Loucy (cell line): Measurements from ENCODE around the gene TAS1R3.

Experiments used
- H2AFZ ChIP-seq: fragments of 200-600 bp; sonication (generic); 2 replicates; pipeline ENCODE4 v1.6.0; 2016; ENCODE audit warnings: antibody characterized with exemption, mild to moderate bottlenecking, low read length, moderate library complexity
- H3F3A ChIP-seq: fragments of 200-600 bp; 2 replicates; pipeline ENCODE4 v1.6.0; 2016; ENCODE audit warnings: antibody characterized with exemption, low read depth, mild to moderate bottlenecking
- H3K27me3 ChIP-seq: fragments of 200-600 bp; sonication (generic); 2 replicates; pipeline ENCODE4 v1.6.1; 2014; ENCODE audit warnings: low read length, mild to moderate bottlenecking; ENCODE audit not compliant: insufficient read depth, poor library complexity, severe bottlenecking
- H3K36me3 ChIP-seq: fragments of 200-600 bp; sonication (generic); 2 replicates; pipeline ENCODE4 v1.6.1; 2016; ENCODE audit warnings: low read length; ENCODE audit not compliant: insufficient read depth
- H3K4me1 ChIP-seq: fragments of 200-600 bp; sonication (generic); 2 replicates; pipeline ENCODE4 v1.5.1; 2014; ENCODE audit warnings: low read length, mild to moderate bottlenecking; ENCODE audit not compliant: insufficient read depth, poor library complexity, severe bottlenecking
- H3K4me2 ChIP-seq: fragments of 200-600 bp; sonication (generic); 2 replicates; pipeline ENCODE4 v1.6.0; 2014; ENCODE audit warnings: antibody characterized with exemption, low read length, low read depth, mild to moderate bottlenecking; ENCODE audit not compliant: poor library complexity, severe bottlenecking
- H3K4me3 ChIP-seq: fragments of 200-600 bp; sonication (generic); 2 replicates; pipeline ENCODE4 v1.5.1; 2014; ENCODE audit warnings: low read length, mild to moderate bottlenecking, mixed read lengths; ENCODE audit not compliant: poor library complexity, severe bottlenecking
- H3K79me2 ChIP-seq: fragments of 200-600 bp; sonication (generic); 2 replicates; pipeline ENCODE4 v1.6.1; 2014; ENCODE audit warnings: low read length; ENCODE audit not compliant: insufficient read depth
- H3K9ac ChIP-seq: fragments of 200-600 bp; sonication (generic); 2 replicates; pipeline ENCODE4 v1.6.0; 2014; ENCODE audit warnings: mild to moderate bottlenecking, low read depth, low read length, moderate library complexity; ENCODE audit not compliant: poor library complexity, severe bottlenecking
- H3K9me2 ChIP-seq: fragments of 200-600 bp; sonication (generic); replicated peaks from 2 replicates; pipeline ENCODE4 v1.6.1; 2016; ENCODE audit warnings: low read depth, low read length, mixed read lengths
- H3K9me3 ChIP-seq: fragments of 200-600 bp; sonication (generic); 2 replicates; pipeline ENCODE4 v1.6.1; 2014; ENCODE audit warnings: mild to moderate bottlenecking, antibody characterized with exemption, low read length, low read depth; ENCODE audit not compliant: insufficient read depth
- H4K20me1 ChIP-seq: fragments of 200-600 bp; sonication (generic); 2 replicates; pipeline ENCODE4 v1.6.0; 2014; ENCODE audit warnings: antibody characterized with exemption, low read length, mild to moderate bottlenecking; ENCODE audit not compliant: insufficient read depth, poor library complexity, severe bottlenecking
- CTCF ChIP-seq: fragments of 200-600 bp; sonication (generic); conservative IDR thresholded peaks from 2 replicates; pipeline ENCODE4 v1.5.1; 2014; ENCODE audit warnings: mild to moderate bottlenecking, antibody characterized with exemption, low read length
- EZH2phosphoT487 ChIP-seq: fragments of 200-600 bp; IDR thresholded peaks from 2 replicates; pipeline ENCODE4 v1.6.1; 2018; ENCODE audit warnings: antibody characterized with exemption, mild to moderate bottlenecking, moderate library complexity, borderline replicate concordance

The TAS1R3 gene

GRCh38 chr1:1336446-1336845 lies 5.4 kb downstream of the TAS1R3 start:
- H3K79me2 ChIP-seq, result no peaks in the 10 kb centered on the region
- no peaks in the 10 kb centered on the region for H3K27me3 ChIP-seq
- H3K4me3 ChIP-seq, result no peak overlapping the region
- no peaks in the 10 kb centered on the region for H3K9me2 ChIP-seq
- no peaks in the 10 kb centered on the region; the same call in 1 of the 2 replicates for H3K36me3 ChIP-seq
- no peak overlapping the region for H2AFZ ChIP-seq
- H4K20me1 ChIP-seq, result no peaks in the 10 kb centered on the region
- no peak for TF ChIP-seq CTCF
- TF ChIP-seq EZH2phosphoT487, result no peak
- no peaks in the 10 kb centered on the region for H3K4me1 ChIP-seq
- H3F3A ChIP-seq, result no peaks in the 10 kb centered on the region
- no peaks in the 10 kb centered on the region for H3K9me3 ChIP-seq
- H3K9ac ChIP-seq, result no peak overlapping the region
- no peak overlapping the region for H3K4me2 ChIP-seq

DNA sequence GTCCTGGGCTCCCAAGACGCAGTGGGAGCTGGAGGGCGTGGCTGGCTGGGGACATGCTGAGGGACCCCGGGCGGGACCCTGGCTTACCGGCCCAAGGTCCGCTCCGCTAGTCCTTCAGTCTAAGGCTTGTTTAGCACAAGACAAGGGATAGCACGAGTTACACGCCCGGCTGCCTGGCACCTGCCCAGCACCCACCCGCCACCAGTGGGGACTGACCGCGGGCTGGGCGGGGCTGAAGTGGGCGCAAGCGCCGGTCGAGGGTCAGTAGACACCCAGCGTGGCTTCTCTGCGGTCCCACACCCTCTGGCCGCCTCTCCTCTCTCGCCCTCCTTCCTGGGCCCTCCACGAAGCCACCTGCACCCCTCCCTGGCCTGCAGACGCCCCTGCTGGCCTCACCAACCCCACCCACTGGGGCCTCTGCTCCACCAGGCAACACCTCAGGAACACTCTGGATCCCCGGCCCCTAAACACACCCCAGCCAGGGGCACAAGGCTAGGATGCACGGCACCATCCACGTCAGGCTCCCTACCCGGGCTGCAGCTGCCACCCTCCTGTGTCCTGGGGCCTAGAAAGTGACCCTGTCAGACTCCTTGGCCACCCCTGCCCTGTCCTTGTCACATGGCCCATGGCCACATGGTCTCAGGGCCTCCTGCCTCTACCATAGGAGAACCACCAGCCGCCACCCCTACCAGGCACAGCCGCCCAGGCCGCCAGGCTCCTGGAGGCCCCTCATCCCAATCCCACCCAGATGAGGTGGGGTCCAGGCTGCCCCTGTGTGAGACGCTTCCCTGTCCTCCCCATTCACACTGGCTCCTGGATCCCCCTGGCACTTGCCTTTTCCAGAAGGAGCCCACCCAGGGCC lies 6.1 kb downstream of the TAS1R3 start:
- no peaks in the 10 kb centered on the region for H4K20me1 ChIP-seq
- H3K9ac ChIP-seq, result no peak overlapping the region
- no peaks in the 10 kb centered on the region for H3K9me2 ChIP-seq
- H3K27me3 ChIP-seq, result no peaks in the 10 kb centered on the region
- no peaks in the 10 kb centered on the region for H3K9me3 ChIP-seq
- no peak overlapping the region for H3K4me3 ChIP-seq
- H3K4me1 ChIP-seq, result no peaks in the 10 kb centered on the region
- no peaks in the 10 kb centered on the region; the same call in 1 of the 2 replicates for H3K36me3 ChIP-seq
- H2AFZ ChIP-seq, result no peak overlapping the region
- TF ChIP-seq CTCF (no peak), EZH2phosphoT487 (no peak)
- H3K4me2 ChIP-seq, result no peak overlapping the region
- no peaks in the 10 kb centered on the region for H3K79me2 ChIP-seq
- no peaks in the 10 kb centered on the region for H3F3A ChIP-seq

DNA sequence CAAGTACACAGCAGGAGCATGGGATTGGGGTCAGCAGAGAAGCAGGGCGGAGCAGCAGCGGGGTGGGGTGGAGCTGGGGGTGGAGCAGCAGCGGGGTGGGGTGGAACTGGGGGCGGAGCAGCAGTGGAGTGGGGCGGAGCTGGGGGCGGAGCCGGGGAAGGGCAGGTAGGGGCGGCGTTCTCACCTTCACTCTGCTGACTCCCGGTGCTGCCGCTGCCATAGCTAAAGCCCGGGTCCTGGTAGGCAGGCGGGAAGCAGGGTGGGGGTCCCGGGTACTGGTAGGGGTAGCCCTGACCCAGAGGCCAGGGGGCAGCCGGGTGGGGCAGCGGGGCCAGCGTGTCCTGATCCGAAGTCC lies 6.7 kb downstream of the TAS1R3 start:
- no peaks in the 10 kb centered on the region for H3K27me3 ChIP-seq
- no peaks in the 10 kb centered on the region for H3K9me2 ChIP-seq
- TF ChIP-seq CTCF (no peak), EZH2phosphoT487 (no peak)
- no peaks in the 10 kb centered on the region for H3K9me3 ChIP-seq
- H4K20me1 ChIP-seq, result no peaks in the 10 kb centered on the region
- no peak overlapping the region for H3K4me2 ChIP-seq
- H3K4me3 ChIP-seq, result no peak overlapping the region
- no peak overlapping the region for H2AFZ ChIP-seq
- H3K9ac ChIP-seq, result no peak overlapping the region
- no peaks in the 10 kb centered on the region for H3F3A ChIP-seq
- H3K36me3 ChIP-seq, result no peaks in the 10 kb centered on the region; the same call in 1 of the 2 replicates
- no peaks in the 10 kb centered on the region for H3K4me1 ChIP-seq
- no peaks in the 10 kb centered on the region for H3K79me2 ChIP-seq
